ENCODE results near the gene SDHD. TPM values are rescaled to one million over a fixed set of nuclear protein-coding genes. Genes with fewer than 3 reads are reported as not detected.

The SDHD gene
- total and polyA plus RNA-seq, 10 of the 15 experiments (the other 5 are each of a cell fraction or from before 2014, with no cell fraction given): 114 to 775 (median 187) TPM

DNA sequence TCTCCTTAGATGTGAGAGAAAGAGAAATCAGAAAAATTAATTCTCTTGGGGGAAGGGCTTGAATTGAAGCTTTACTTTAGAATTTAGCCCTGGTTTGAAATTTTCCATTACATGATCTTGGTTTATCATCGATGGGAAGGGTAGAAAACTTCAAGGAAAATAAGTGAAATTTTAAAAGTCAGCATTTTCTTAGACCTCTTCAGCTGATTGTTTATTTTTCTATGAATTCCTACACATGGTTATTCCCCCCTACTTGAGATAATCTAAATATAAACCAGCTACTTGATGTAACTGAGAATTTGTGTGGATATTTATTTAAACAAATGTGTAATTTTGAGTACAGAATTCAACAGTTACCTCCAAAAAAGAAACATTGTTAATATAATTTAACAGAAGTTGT is 23.8 kb upstream of the SDHD start:
- Histone ChIP-seq H3K27me3 (replicated peaks in 1 of 2; ENCODE audit: control insufficient read depth in 2 of 2, insufficient read depth in 2 of 2, low read length in 1 of 2) (no peaks in the 10 kb centered on the region), H3K79me2 (ENCODE audit: control insufficient read depth, insufficient read depth, low read length) (no peaks in the 10 kb centered on the region), H3K27ac (ENCODE audit: control insufficient read depth, insufficient read depth) (no peak overlapping the region), H2AFZ (ENCODE audit: control insufficient read depth, low read depth, low read length) (no peak overlapping the region), H3K36me3 (ENCODE audit: control insufficient read depth in 2 of 2, insufficient read depth in 2 of 2, low read length in 1 of 2) (peaks cover 2 to 13% of the 10 kb centered on the region in 2 experiments), H3K4me1 (ENCODE audit: control insufficient read depth, insufficient read depth, low read length) (no peaks in the 10 kb centered on the region), H3K4me3 (no peak overlapping the region), H3K9ac (ENCODE audit: control insufficient read depth, insufficient read depth, low read length) (no peak overlapping the region), H3K4me2 (ENCODE audit: control insufficient read depth, insufficient read depth) (no peak overlapping the region), H3K9me3 (replicated peaks; ENCODE audit: control insufficient read depth, insufficient read depth, low read length) (no peaks in the 10 kb centered on the region), H4K20me1 (ENCODE audit: control insufficient read depth, insufficient read depth) (no peaks in the 10 kb centered on the region)
- intact Hi-C loops (cut with micrococcal nuclease; ENCODE audit: unreplicated experiment): no loop called here
- SMC1A ChIA-PET (ENCODE audit: uncharacterized antibody, unreplicated experiment): no interaction called here
- 89% methylated on average over 1 of the region's 1 CpG for WGBS (ENCODE audit: insufficient coverage, insufficient replicate concordance, low lambda C conversion rate, missing lambda C conversion rate)
- no TSS peak for BruUV-seq (replicated peaks)
- ATAC-seq (no peak), DNase-seq (ENCODE audit: low read depth, low spot score) (no peak), FAIRE-seq (no peak)
- RAD21 ChIA-PET (ENCODE audit: unreplicated experiment): no interaction called here
- POLR2A ChIA-PET: no interaction called here
- CTCF ChIA-PET: interaction anchor here (0.6 kb wide), 1 partner anchor 445 kb away, joined by 3 read pairs; no protein-coding TSS in a partner anchor
- in situ Hi-C loops (cut with MboI): no loop called here
- TF ChIP-seq MTA2 (IDR thresholded peaks at IDR 0.05; ENCODE audit: low read depth) (no peak), FOXM1 (IDR thresholded peaks at IDR 0.05; ENCODE audit: low read depth, low read length) (no peak), LARP7 (IDR thresholded peaks at IDR 0.05) (no peak), ZNF274 (IDR thresholded peaks at IDR 0.05; ENCODE audit: insufficient read depth, insufficient read length) (no peak), RELA (IDR thresholded peaks at IDR 0.05; ENCODE audit: borderline replicate concordance, partially characterized antibody) (no peak), TAF1 (IDR thresholded peaks at IDR 0.05; ENCODE audit: borderline replicate concordance, low read depth, low read length) (no peak), SUPT20H (IDR thresholded peaks at IDR 0.05; ENCODE audit: borderline replicate concordance, control insufficient read depth, low read depth, low read length) (no peak), SMARCA5 (IDR thresholded peaks at IDR 0.05) (no peak), MYB (IDR thresholded peaks at IDR 0.05; ENCODE audit: borderline replicate concordance, low read depth, low read length) (no peak)
- TF ChIP-seq, protein P1, sequence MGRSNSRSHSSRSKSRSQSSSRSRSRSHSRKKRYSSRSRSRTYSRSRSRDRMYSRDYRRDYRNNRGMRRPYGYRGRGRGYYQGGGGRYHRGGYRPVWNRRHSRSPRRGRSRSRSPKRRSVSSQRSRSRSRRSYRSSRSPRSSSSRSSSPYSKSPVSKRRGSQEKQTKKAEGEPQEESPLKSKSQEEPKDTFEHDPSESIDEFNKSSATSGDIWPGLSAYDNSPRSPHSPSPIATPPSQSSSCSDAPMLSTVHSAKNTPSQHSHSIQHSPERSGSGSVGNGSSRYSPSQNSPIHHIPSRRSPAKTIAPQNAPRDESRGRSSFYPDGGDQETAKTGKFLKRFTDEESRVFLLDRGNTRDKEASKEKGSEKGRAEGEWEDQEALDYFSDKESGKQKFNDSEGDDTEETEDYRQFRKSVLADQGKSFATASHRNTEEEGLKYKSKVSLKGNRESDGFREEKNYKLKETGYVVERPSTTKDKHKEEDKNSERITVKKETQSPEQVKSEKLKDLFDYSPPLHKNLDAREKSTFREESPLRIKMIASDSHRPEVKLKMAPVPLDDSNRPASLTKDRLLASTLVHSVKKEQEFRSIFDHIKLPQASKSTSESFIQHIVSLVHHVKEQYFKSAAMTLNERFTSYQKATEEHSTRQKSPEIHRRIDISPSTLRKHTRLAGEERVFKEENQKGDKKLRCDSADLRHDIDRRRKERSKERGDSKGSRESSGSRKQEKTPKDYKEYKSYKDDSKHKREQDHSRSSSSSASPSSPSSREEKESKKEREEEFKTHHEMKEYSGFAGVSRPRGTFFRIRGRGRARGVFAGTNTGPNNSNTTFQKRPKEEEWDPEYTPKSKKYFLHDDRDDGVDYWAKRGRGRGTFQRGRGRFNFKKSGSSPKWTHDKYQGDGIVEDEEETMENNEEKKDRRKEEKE (IDR thresholded peaks at IDR 0.05): no peak
- TF ChIP-seq, protein P2, sequence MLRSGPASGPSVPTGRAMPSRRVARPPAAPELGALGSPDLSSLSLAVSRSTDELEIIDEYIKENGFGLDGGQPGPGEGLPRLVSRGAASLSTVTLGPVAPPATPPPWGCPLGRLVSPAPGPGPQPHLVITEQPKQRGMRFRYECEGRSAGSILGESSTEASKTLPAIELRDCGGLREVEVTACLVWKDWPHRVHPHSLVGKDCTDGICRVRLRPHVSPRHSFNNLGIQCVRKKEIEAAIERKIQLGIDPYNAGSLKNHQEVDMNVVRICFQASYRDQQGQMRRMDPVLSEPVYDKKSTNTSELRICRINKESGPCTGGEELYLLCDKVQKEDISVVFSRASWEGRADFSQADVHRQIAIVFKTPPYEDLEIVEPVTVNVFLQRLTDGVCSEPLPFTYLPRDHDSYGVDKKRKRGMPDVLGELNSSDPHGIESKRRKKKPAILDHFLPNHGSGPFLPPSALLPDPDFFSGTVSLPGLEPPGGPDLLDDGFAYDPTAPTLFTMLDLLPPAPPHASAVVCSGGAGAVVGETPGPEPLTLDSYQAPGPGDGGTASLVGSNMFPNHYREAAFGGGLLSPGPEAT (IDR thresholded peaks at IDR 0.05; ENCODE audit: low read depth): no peak
